Erythroblast (primary cell): ENCODE data around the gene TAB3.

Experiments used
- GATA1 ChIP-seq: IDR thresholded peaks from 2 replicates; pipeline ENCODE4 v1.6.1; 2011; ENCODE audit warnings: low read depth, mild to moderate bottlenecking, control low read depth, low read length, moderate library complexity
- POLR2A ChIP-seq: IDR thresholded peaks from 2 replicates; pipeline ENCODE4 v1.6.1; 2011; ENCODE audit warnings: mild to moderate bottlenecking, low read length

GRCh38 chrX:30781711-30782444 lies 107.2 kb downstream of the TAB3 start:
- TF ChIP-seq POLR2A (no peak), GATA1 (no peak)
